HG03280 (cell line): ENCODE measurements around the gene NTN5.
"Not testable (repeated sequence)": the region's sequence is repeated elsewhere in the genome, so short reads cannot be mapped to it uniquely, and the experiment has no call there.

Experiments used
- ATAC-seq: cut with Tn5 transposase; IDR thresholded peaks from one replicate; pipeline ENCODE4 v1.9.1; 2021; ENCODE audit warnings: mild to moderate bottlenecking, moderate library complexity; ENCODE audit not compliant: unreplicated experiment

Gene NTN5

GRCh38 chr19:48672994-48673393 lies at the start of gene NTN5:
Gene NTN5, minus strand, starts transcription at chr19:48673017. Its CDS starts 2,031 bp downstream, at chr19:48670986.
- no peak for ATAC-seq

- ATAC-seq: no peak
Observed at GRCh38 chr19:48722196-48722708, 49.4 kb upstream of the NTN5 start.

- peak; percentile 86 for ATAC-seq
Observed at GRCh38 chr19:48720613-48721296, 47.9 kb upstream of the NTN5 start.

GRCh38 chr19:48720251-48720612 lies 47.4 kb upstream of the NTN5 start:
- ATAC-seq: no peak

- ATAC-seq: no peak
Observed at GRCh38 chr19:48719263-48720171, 46.7 kb upstream of the NTN5 start, which contains the start of gene MAMSTR. Gene MAMSTR, minus strand, starts transcription at chr19:48719725. Its CDS starts 694 bp downstream, at chr19:48719031.

GRCh38 chr19:48718711-48719231 lies 46.0 kb upstream of the NTN5 start:
- ATAC-seq: no peak

GRCh38 chr19:48718106-48718505 lies 45.3 kb upstream of the NTN5 start:
- not testable (repeated sequence) for ATAC-seq

GRCh38 chr19:48716562-48717291 lies 43.9 kb upstream of the NTN5 start:
- ATAC-seq: no peak

- ATAC-seq: no peak
Observed at GRCh38 chr19:48715681-48716171, 42.9 kb upstream of the NTN5 start.

- ATAC-seq: no peak
Observed at GRCh38 chr19:48714759-48715675, 42.2 kb upstream of the NTN5 start.

GRCh38 chr19:48713864-48714755 lies 41.3 kb upstream of the NTN5 start:
- peak; percentile 86 for ATAC-seq

GRCh38 chr19:48713041-48713863 lies 40.4 kb upstream of the NTN5 start:
- no peak for ATAC-seq

GRCh38 chr19:48711106-48711662 lies 38.4 kb upstream of the NTN5 start:
- ATAC-seq: no peak

- ATAC-seq: no peak
Observed at GRCh38 chr19:48708471-48708870, 35.7 kb upstream of the NTN5 start.

- ATAC-seq: no peak
Observed at GRCh38 chr19:48705431-48705830, 32.6 kb upstream of the NTN5 start.

- no peak for ATAC-seq
Observed at GRCh38 chr19:48703316-48703715, 30.5 kb upstream of the NTN5 start.

- ATAC-seq: no peak
Observed at GRCh38 chr19:48702701-48703100, 29.9 kb upstream of the NTN5 start.
